SK-N-SH treated with all-trans-retinoic acid at 6 μM for 48 hours (cell line): ENCODE data around the gene PTGR1.
A peak's percentile ranks its signal among the peaks of the same experiment; 100 is the strongest.
"Not testable (repeated sequence)": the region's sequence is repeated elsewhere in the genome, so short reads cannot be mapped to it uniquely, and the experiment has no call there.

Experiments used
- ATAC-seq: fragments of 200-7000 bp; cut with Tn5 transposase; 3 replicates; pipeline ENCODE4 v1.9.1; 2020; ENCODE audit warnings: mild to moderate bottlenecking, moderate library complexity
- ARNTL ChIP-seq: fragments of 450-650 bp; formaldehyde crosslinking; IDR thresholded peaks from 2 replicates; pipeline ENCODE4 v1.5.0; 2020; ENCODE audit warnings: low read depth, mild to moderate bottlenecking, moderate library complexity, borderline replicate concordance
- BACH2 ChIP-seq: fragments of 250-450 bp; sonication (Bioruptor Pico); IDR thresholded peaks from 2 replicates; pipeline ENCODE4 v1.9.0; 2021; ENCODE audit warnings: mild to moderate bottlenecking, borderline replicate concordance
- CREB5 ChIP-seq: fragments of 250-450 bp; sonication (Bioruptor Pico); IDR thresholded peaks from 2 replicates; pipeline ENCODE4 v1.5.1; 2020; ENCODE audit warnings: low read depth, mild to moderate bottlenecking, moderate library complexity
- CSDC2 ChIP-seq: fragments of 250-450 bp; sonication (Bioruptor Pico); IDR thresholded peaks from 2 replicates; pipeline ENCODE4 v1.5.0; 2020; ENCODE audit warnings: mild to moderate bottlenecking, moderate library complexity
- CSRNP3 ChIP-seq: fragments of 250-450 bp; sonication (Bioruptor Pico); IDR thresholded peaks from 2 replicates; pipeline ENCODE4 v1.5.1; 2021; ENCODE audit warnings: mild to moderate bottlenecking, moderate library complexity
- ESRRG ChIP-seq: fragments of 250-450 bp; sonication (Bioruptor Pico); IDR thresholded peaks from 2 replicates; pipeline ENCODE4 v1.6.1; 2021; ENCODE audit warnings: mild to moderate bottlenecking
- GLIS3 ChIP-seq: fragments of 250-450 bp; sonication (Bioruptor Pico); IDR thresholded peaks from 2 replicates; pipeline ENCODE4 v1.5.0; 2020; ENCODE audit warnings: mild to moderate bottlenecking, moderate library complexity
- OSR1 ChIP-seq: fragments of 250-450 bp; sonication (Bioruptor Pico); IDR thresholded peaks from 2 replicates; pipeline ENCODE4 v1.8.0; 2022; ENCODE audit warnings: moderate library complexity, mild to moderate bottlenecking, inconsistent platforms
- PATZ1 ChIP-seq: fragments of 250-450 bp; sonication (Bioruptor Pico); IDR thresholded peaks from 2 replicates; pipeline ENCODE4 v1.8.0; 2020; ENCODE audit warnings: mild to moderate bottlenecking, moderate library complexity, borderline replicate concordance
- POU6F1 ChIP-seq: fragments of 250-450 bp; sonication (Bioruptor Pico); IDR thresholded peaks from 2 replicates; pipeline ENCODE4 v1.8.0; 2021; ENCODE audit warnings: low read depth, mild to moderate bottlenecking, moderate library complexity, borderline replicate concordance
- PPARA ChIP-seq: fragments of 250-450 bp; sonication (Bioruptor Pico); IDR thresholded peaks from 2 replicates; pipeline ENCODE4 v1.5.0; 2020; ENCODE audit warnings: mild to moderate bottlenecking, borderline replicate concordance
- RARB ChIP-seq: fragments of 250-450 bp; sonication (Bioruptor Pico); IDR thresholded peaks from 2 replicates; pipeline ENCODE4 v1.8.0; 2021; ENCODE audit warnings: mild to moderate bottlenecking, moderate library complexity
- SNAI2 ChIP-seq: fragments of 250-450 bp; sonication (Bioruptor Pico); IDR thresholded peaks from 2 replicates; pipeline ENCODE4 v1.5.0; 2020; ENCODE audit warnings: mild to moderate bottlenecking, moderate library complexity
- TOX ChIP-seq: fragments of 250-450 bp; sonication (Bioruptor Pico); IDR thresholded peaks from 2 replicates; pipeline ENCODE4 v1.8.0; 2021; ENCODE audit warnings: mild to moderate bottlenecking, moderate library complexity, borderline replicate concordance
- TSHZ2 ChIP-seq: fragments of 250-450 bp; sonication (Bioruptor Pico); IDR thresholded peaks from 2 replicates; pipeline ENCODE4 v1.5.0; 2020; ENCODE audit warnings: mild to moderate bottlenecking, moderate library complexity
- ZC3H10 ChIP-seq: fragments of 250-450 bp; sonication (Bioruptor Pico); IDR thresholded peaks from 2 replicates; pipeline ENCODE4 v1.5.1; 2021; ENCODE audit warnings: mild to moderate bottlenecking, moderate library complexity
- ZFP3 ChIP-seq: fragments of 250-450 bp; sonication (Bioruptor Pico); IDR thresholded peaks from 2 replicates; pipeline ENCODE4 v1.5.0; 2020; ENCODE audit warnings: mild to moderate bottlenecking, moderate library complexity
- ZNF70 ChIP-seq: fragments of 450-650 bp; formaldehyde crosslinking; IDR thresholded peaks from 2 replicates; pipeline ENCODE4 v1.5.0; 2020; ENCODE audit warnings: mild to moderate bottlenecking, moderate library complexity

Gene PTGR1

GRCh38 chr9:111582888-111583287 is 16.6 kb downstream of the PTGR1 start:
- no peak for ATAC-seq
- TF ChIP-seq RARB (no peak), CSDC2 (CRISPR knock-in tag) (no peak), SNAI2 (CRISPR knock-in tag) (no peak), ZFP3 (CRISPR knock-in tag) (no peak), PATZ1 (no peak), PPARA (CRISPR knock-in tag) (no peak), BACH2 (CRISPR knock-in tag) (no peak), ZNF70 (CRISPR knock-in tag) (no peak), ARNTL (no peak), OSR1 (no peak)

- TF ChIP-seq CSDC2 (CRISPR knock-in tag) (no peak), CREB5 (CRISPR knock-in tag) (no peak), CSRNP3 (CRISPR knock-in tag) (no peak), PPARA (CRISPR knock-in tag) (no peak), ZFP3 (CRISPR knock-in tag) (no peak), GLIS3 (CRISPR knock-in tag) (no peak), TOX (CRISPR knock-in tag) (no peak), ESRRG (no peak), POU6F1 (no peak), TSHZ2 (CRISPR knock-in tag) (no peak), ARNTL (no peak), PATZ1 (no peak), ZC3H10 (CRISPR knock-in tag) (no peak)
- peak; percentile 86 for ATAC-seq
These were observed 26.4 kb downstream of the PTGR1 start for GRCh38 chr9:111572950-111573604.

- ATAC-seq: not testable (repeated sequence)
These were observed 31.3 kb downstream of the PTGR1 start for GRCh38 chr9:111568127-111568526.
